ENCODE results near the gene PTH1R.

PTH1R gene

DNA sequence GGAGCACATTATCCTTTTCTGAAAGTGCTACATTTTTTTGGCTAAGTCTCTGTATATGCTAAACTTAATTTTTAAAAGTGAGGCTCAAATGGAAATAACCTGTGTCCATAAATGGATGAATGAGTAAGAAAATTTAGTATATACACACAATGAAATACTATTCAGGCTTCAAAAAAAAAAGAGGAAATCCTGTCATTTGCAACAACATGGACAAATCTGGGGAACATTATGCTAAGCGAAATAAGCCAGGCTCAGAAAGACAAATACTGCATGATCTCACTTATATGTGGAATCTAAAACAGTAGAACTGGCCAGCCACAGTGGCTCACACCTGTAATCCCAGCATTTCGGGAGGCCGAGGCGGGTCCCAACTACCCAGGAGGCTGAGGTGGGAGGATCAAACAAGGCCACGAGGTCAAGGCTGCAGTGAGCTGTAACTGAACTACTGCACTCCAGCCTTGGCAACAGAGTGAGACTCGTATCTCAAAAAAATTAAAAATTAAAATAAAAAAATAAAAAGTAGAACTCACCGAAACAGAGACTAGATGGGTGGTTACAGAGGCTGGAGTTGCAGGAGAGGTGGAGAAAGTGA, 73.2 kb downstream of the PTH1R start:
- ATAC-seq = no peak
- Mint-ChIP-seq H3K27me3 (no peaks in the 10 kb centered on the region), H3K36me3 (peaks cover 33% of the 10 kb centered on the region)

DNA sequence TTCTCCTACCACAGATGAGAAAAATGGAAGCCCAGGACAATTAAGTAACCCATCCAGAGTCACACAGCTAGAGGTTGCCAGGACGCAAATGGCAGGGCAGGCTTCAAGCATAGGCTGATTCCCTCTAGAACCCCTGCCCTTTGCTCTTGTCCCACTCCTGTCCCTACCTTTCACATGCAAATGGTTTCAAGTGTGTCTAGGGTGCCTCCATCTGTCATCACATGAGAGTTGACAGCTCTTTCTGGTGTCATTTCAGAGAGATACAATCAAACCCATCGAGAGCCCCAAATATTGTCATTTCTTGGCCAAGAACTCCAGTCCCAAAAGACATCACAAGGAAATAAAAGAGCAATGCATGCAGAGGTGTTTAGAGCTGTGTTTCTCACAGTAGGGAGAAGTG, 75.3 kb downstream of the PTH1R start:
- no peak for ATAC-seq
- Mint-ChIP-seq H3K4me3 (peak overlapping the region; percentile 1), H3K27me3 (no peaks in the 10 kb centered on the region), H3K27ac (peak overlapping the region; percentile 84), H3K9me3 (no peaks in the 10 kb centered on the region), H3K36me3 (peaks cover 12% of the 10 kb centered on the region), H3K4me1 (peaks cover 93% of the 10 kb centered on the region)

More for the DNA sequence above, 73.2 kb downstream of the PTH1R start:
- Mint-ChIP-seq H3K4me3 (no peak overlapping the region), H3K9me3 (no peaks in the 10 kb centered on the region), H3K27ac (no peak overlapping the region), H3K4me1 (peaks cover 97% of the 10 kb centered on the region)
